Measurements from ENCODE around the gene PRRG1.
"Not testable (repeated sequence)": the region's sequence is repeated elsewhere in the genome, so short reads cannot be mapped to it uniquely, and the experiment has no call there.

PRRG1 gene

GRCh38 chrX:37380256-37380655 is 31.1 kb downstream of the PRRG1 start:
- no peak for DNase-seq

- DNase-seq, result no peak
These were observed 31.8 kb downstream of the PRRG1 start for GRCh38 chrX:37380924-37381323.

GRCh38 chrX:37383313-37383712 is 34.1 kb downstream of the PRRG1 start:
- DNase-seq, result no peak

- DNase-seq, result no peak
These were observed 39.2 kb downstream of the PRRG1 start for GRCh38 chrX:37388413-37388812.

GRCh38 chrX:37405956-37406355 is 56.8 kb downstream of the PRRG1 start:
- no peak for DNase-seq

- DNase-seq, result no peak
These were observed 58.6 kb downstream of the PRRG1 start for GRCh38 chrX:37407736-37408135.

GRCh38 chrX:37409278-37409677 is 60.1 kb downstream of the PRRG1 start:
- no peak for DNase-seq

- DNase-seq, result no peak
These were observed 71.0 kb downstream of the PRRG1 start for GRCh38 chrX:37420185-37420584.

- no peak for DNase-seq
These were observed 71.6 kb downstream of the PRRG1 start for GRCh38 chrX:37420756-37421155.

GRCh38 chrX:37424000-37424429 is 74.9 kb downstream of the PRRG1 start:
- no peak for DNase-seq

- DNase-seq, result no peak
These were observed 76.2 kb downstream of the PRRG1 start for GRCh38 chrX:37425370-37425769.

- DNase-seq, result not testable (repeated sequence)
These were observed 79.8 kb downstream of the PRRG1 start for GRCh38 chrX:37428962-37429361.

- no peak for DNase-seq
These were observed 85.2 kb downstream of the PRRG1 start for GRCh38 chrX:37434362-37434761.

GRCh38 chrX:37437160-37437559 is 88.0 kb downstream of the PRRG1 start:
- no peak for DNase-seq

- DNase-seq, result no peak
These were observed 92.2 kb downstream of the PRRG1 start for GRCh38 chrX:37441377-37441776.

- no peak for DNase-seq
These were observed 96.0 kb downstream of the PRRG1 start for GRCh38 chrX:37445182-37445581.

- DNase-seq, result no peak
These were observed 104.7 kb downstream of the PRRG1 start for GRCh38 chrX:37453821-37454220.

GRCh38 chrX:37454537-37455285 is 105.5 kb downstream of the PRRG1 start:
- DNase-seq, result no peak

GRCh38 chrX:37455381-37455780 is 106.2 kb downstream of the PRRG1 start:
- DNase-seq, result no peak

- DNase-seq, result not testable (repeated sequence)
These were observed 111.1 kb downstream of the PRRG1 start for GRCh38 chrX:37460285-37460684.

GRCh38 chrX:37462346-37462745 is 113.2 kb downstream of the PRRG1 start:
- DNase-seq, result no peak

GRCh38 chrX:37468124-37468739 is 119.1 kb downstream of the PRRG1 start:
- DNase-seq, result no peak

GRCh38 chrX:37470711-37471110 is 121.5 kb downstream of the PRRG1 start:
- DNase-seq, result no peak

GRCh38 chrX:37472836-37473235 is 123.7 kb downstream of the PRRG1 start:
- no peak for DNase-seq

GRCh38 chrX:37474478-37474877 is 125.3 kb downstream of the PRRG1 start:
- no peak for DNase-seq

Data from activated CD8-positive, alpha-beta memory T cell treated with anti-CD3 and anti-CD28 coated beads for 24 hours (primary cell).